ENCODE data around the gene ZNF804A.

ZNF804A gene

DNA sequence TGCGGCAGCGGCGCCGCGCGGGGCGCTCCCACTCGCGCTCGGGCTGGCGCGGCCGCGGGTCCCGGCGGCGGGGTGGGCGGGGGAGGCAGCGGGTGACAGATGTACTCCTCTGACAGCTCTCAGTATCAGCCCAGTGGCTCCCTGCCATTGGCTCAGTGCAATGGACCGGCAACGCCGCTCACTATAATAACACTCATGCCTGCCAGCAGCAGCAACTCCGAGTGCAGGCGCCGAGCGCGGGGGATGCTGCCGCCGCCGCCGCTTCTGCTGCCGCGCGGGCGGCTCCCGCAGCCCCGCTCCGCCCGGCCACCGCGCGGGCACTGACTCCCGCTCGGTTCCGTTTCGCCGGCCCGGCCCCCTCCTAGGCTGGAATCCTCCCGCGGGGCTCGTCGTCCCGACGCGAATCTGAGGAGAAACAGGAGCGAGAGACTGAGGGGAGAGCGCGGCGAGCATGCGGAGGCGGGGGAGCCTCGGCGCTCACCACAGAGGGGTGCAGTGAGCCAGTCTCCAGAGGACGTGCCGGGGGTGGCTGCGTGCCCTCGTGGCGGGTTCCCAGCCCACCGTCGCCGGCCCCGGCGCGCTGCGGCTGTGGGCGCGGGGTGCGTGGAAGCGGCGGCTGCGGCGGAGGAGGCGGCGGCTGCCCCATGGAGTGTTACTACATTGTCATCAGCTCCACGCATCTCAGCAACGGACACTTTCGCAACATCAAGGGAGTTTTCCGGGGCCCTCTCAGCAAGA is at the start of gene ZNF804A:
TSS of gene ZNF804A (plus strand) at position 214 of the 738 bp plus-strand sequence. CDS start at position 645, 431 bp downstream.
- TF ChIP-seq, protein P1, sequence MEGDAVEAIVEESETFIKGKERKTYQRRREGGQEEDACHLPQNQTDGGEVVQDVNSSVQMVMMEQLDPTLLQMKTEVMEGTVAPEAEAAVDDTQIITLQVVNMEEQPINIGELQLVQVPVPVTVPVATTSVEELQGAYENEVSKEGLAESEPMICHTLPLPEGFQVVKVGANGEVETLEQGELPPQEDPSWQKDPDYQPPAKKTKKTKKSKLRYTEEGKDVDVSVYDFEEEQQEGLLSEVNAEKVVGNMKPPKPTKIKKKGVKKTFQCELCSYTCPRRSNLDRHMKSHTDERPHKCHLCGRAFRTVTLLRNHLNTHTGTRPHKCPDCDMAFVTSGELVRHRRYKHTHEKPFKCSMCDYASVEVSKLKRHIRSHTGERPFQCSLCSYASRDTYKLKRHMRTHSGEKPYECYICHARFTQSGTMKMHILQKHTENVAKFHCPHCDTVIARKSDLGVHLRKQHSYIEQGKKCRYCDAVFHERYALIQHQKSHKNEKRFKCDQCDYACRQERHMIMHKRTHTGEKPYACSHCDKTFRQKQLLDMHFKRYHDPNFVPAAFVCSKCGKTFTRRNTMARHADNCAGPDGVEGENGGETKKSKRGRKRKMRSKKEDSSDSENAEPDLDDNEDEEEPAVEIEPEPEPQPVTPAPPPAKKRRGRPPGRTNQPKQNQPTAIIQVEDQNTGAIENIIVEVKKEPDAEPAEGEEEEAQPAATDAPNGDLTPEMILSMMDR (IDR thresholded peaks at IDR 0.05; ENCODE audit: low read depth, low read length), result no peak
- no peak for DNase-seq (ENCODE audit: extremely low read depth, low read depth)

DNA sequence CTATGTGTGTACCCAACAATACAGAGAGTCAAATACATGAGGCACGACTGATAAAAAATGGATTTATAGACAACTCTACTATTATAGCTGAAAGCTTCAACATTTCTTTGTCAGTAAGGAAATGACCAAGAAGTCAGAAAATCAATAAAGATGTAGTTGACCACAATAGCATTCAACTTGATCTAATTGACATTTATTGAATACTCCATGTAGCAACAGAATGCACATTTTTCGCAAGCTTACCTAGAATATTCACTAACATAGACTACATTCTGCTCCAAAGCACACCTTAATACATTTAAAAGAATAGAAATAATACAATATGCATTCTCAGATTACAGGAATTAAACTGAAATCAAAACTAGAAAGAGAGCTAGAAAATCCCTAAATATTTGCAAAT is 49.2 kb upstream of the ZNF804A start:
- DNase-seq (ENCODE audit: extremely low read depth, low read depth), result no peak
- TF ChIP-seq, protein P1 (IDR thresholded peaks at IDR 0.05; ENCODE audit: low read depth, low read length), result no peak

DNA sequence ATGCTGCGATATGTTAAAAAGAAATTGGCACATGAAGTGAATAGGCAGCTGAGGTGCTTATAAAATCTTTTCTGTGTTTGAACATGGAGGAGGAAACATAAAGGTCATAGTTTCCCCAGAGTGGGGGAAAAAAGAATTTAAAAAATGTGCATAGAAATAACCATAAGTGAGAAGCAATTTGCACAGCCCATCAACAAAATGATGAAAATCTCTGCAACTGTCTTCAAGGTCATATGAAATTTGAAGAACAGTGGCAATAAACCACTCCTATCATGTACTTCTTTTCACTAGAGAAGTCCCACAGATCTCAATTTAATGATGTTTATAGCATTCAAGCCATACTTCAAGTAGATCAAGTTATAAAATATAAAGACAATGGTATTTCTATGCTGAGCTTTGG is 46.7 kb upstream of the ZNF804A start:
- TF ChIP-seq, protein P1 (IDR thresholded peaks at IDR 0.05; ENCODE audit: low read depth, low read length), result no peak
- DNase-seq (ENCODE audit: extremely low read depth, low read depth), result no peak

DNA sequence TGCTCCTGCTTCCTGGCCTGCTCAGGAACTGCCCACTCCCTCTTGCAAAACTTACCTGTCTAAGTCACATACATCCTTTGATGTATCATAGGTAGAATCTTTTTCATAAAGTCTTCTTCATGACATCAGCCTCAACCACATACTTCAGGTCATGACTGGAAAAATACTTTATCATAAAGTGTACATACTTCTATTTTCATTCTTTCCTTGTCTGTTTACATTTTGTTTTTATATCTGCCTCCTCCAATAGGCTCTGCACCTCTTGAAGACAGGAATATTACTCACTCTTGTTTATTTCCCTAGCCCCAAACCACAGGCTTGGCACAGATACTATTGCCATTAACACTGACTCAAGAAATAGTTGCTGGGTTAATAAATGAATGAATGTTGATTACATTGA is 43.6 kb upstream of the ZNF804A start:
- TF ChIP-seq, protein P1 (IDR thresholded peaks at IDR 0.05; ENCODE audit: low read depth, low read length), result no peak
- no peak for DNase-seq (ENCODE audit: extremely low read depth, low read depth)

DNA sequence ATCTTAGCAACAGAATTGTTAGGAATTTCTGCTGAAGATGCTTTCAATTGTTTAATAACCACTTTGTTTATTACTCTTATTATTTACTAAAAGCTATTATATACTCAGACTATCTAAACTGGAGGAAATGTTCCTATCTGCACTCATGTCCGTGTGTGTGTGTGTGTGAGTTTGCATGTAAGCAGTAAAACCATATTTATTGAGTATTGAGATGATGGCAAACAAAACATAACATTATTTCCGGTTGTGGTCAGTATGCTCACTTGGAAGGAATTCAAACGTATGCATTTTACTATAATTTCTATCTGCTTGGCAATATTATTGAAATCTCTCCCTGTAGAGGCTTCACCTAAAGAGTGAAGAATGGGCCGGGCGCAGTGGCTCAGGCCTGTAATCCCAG is 43.0 kb upstream of the ZNF804A start:
- TF ChIP-seq, protein P1 (IDR thresholded peaks at IDR 0.05; ENCODE audit: low read depth, low read length), result no peak
- no peak for DNase-seq (ENCODE audit: extremely low read depth, low read depth)

DNA sequence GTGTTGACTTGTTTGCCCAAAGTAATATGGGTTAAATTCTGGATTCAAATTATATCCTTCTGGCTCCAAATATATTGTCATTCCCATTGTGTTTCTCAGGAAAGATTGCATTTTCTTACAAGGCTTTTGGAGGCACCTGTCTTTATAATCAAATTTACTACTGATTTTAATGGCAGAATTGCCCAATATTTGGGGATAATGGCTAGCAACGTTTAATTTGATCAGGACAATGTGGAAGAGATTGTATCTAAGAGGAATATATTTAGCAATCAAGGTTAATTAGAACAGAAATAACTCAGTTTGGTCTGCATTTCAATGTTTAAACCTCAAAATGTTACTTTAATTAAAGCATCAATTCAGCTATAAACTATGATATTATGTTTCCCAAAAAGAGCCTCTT is 41.7 kb upstream of the ZNF804A start:
- TF ChIP-seq, protein P1 (IDR thresholded peaks at IDR 0.05; ENCODE audit: low read depth, low read length), result no peak
- no peak for DNase-seq (ENCODE audit: extremely low read depth, low read depth)

DNA sequence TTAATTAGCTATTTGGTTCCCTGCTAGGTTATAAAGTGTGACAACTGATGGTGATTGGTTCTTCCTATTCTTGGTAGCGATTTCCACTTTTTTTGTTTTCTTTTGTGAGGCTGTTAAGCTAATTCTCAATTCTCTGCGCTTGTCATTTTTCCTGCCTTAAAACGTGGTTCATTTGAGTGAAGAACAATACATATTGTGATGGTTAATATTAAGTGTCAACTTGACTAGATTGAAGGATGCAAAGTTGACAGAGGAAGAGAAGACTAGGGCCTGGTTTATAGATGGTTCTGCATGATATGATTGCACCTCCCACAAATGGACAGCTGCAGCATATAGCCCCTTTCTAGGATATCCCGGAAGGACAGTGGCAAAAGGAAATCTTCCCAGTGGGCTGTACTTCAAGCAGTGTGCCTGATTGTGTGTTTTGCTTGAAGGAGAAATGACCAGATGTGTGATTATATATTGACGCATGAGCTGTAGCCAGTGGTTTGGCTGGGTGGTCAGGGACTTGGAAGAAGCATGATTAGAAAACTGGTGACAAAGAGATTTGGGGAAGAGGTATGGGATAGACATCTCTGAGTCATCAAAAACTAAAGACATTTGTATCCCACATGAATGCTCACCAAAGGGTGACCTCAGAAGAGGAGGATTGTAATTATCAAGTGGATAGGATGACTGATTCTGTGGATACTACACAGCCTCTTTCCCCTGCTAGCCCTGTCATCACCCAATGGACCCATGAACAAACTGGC is 39.4 kb upstream of the ZNF804A start:
- DNase-seq (ENCODE audit: extremely low read depth, low read depth), result no peak
- TF ChIP-seq, protein P1 (IDR thresholded peaks at IDR 0.05; ENCODE audit: low read depth, low read length), result no peak
